Gastroesophageal sphincter (tissue), 4 donors: ENCODE results near the gene ADAD2. TPM values are rescaled to one million over a fixed set of nuclear protein-coding genes. Genes with fewer than 3 reads are reported as not detected.

ENCODE experiments used
- ATAC-seq: fragments of 150-250 bp; one replicate; pipeline ENCODE4 v1.9.1; 2016; ENCODE audit warnings: mild to moderate bottlenecking, moderate library complexity
- H3K27ac ChIP-seq, 4 donors: fragments of 200-600 bp; sonication (generic) in 3 of 4; 1 replicate in 3 of 4; 2 replicates in 1 of 4; pipeline ENCODE4 v1.5.1; 2016 to 2019
- H3K27me3 ChIP-seq: fragments of 200-600 bp; sonication (generic); one replicate; pipeline ENCODE4 v1.5.1; 2019
- H3K36me3 ChIP-seq, 2 donors: fragments of 200-600 bp; sonication (generic); one replicate each; pipeline ENCODE4 v1.5.1; 2019; ENCODE audit warnings: control low read depth in 1 of 2
- H3K4me1 ChIP-seq, 3 donors: fragments of 200-600 bp; sonication (generic); 1 replicate in 2 of 3; 2 replicates in 1 of 3; pipeline ENCODE4 v1.5.1; 2016 to 2019; ENCODE audit warnings: control low read depth in 2 of 3
- H3K4me3 ChIP-seq, 2 donors: fragments of 200-600 bp; sonication (generic); one replicate each; pipeline ENCODE4 v1.5.1; 2019; ENCODE audit warnings: mild to moderate bottlenecking in 1 of 2, moderate library complexity in 1 of 2
- H3K9me3 ChIP-seq, 3 donors: fragments of 200-600 bp; sonication (generic); one replicate each; pipeline ENCODE4 v1.5.1; 2017 to 2019; ENCODE audit warnings: control low read depth in 2 of 3
- EP300 ChIP-seq: sonication (generic); formaldehyde crosslinking; IDR thresholded peaks from one replicate; pipeline ENCODE4 v1.6.1; 2017; ENCODE audit warnings: antibody characterized with exemption, mild to moderate bottlenecking
- POLR2A ChIP-seq, 2 donors: fragments of 450-650 bp; IDR thresholded peaks; one replicate each; pipeline ENCODE4 v1.6.1; 2017; ENCODE audit warnings: antibody characterized with exemption in 2 of 2, mild to moderate bottlenecking in 2 of 2, moderate library complexity in 1 of 2
- POLR2AphosphoS5 ChIP-seq: sonication (generic); formaldehyde crosslinking; IDR thresholded peaks from one replicate; pipeline ENCODE4 v1.6.1; 2017; ENCODE audit warnings: antibody characterized with exemption
- WGBS, 2 donors: methylation state at CpG; one replicate each; pipeline ENCODE4 v1.1.5; 2018; ENCODE audit warnings: low coverage in 1 of 2; 5-methylcytosine and 5-hydroxymethylcytosine counted together
- total RNA-seq, 4 donors: library from RNA; depleted of rRNA; stranded (reverse); fragments of >200 nt; gene quantifications; one replicate each; pipeline ENCODE4 v1.1.0, GENCODE V29; 2016
- TF ChIP-seq, protein P1 (sequence below), 4 experiments: fragments of 200-600 bp in 2 of 4; fragments of 450-650 bp in 2 of 4; sonication (generic) in 1 of 4; IDR thresholded peaks; one replicate each; pipeline ENCODE4 v1.5.1; 2017 to 2019; ENCODE audit warnings: antibody characterized with exemption in 4 of 4, mild to moderate bottlenecking in 2 of 4, moderate library complexity in 2 of 4

ADAD2 gene
- total RNA-seq, 4 donors from 2014 or later: 0.27 to 0.47 (median 0.31) TPM; not detected in 1

DNA sequence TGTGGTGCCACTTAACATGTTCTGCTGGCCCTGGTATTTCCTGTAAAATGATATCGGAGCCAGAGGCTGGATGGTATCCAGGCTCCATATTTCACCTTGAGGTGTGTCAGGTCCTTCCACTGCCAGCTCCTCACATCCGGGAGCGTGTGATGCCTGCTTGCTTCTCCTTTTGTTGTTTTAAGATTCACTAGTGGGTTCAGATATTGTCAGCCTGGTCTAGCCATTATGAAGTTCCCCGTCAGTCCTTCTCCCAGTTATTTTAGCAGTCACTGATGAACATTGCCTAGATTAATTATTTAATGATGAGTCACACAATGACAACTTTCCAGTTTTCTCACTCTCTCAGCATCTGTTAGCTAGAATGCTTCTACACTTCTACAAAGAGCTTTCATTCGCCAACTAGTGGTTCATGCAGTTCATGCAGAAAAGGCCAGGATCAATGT, 34.6 kb upstream of the ADAD2 start:
- WGBS, 2 donors: 47 to 72% methylated on average over 4 to 5 of the region's 5 CpGs
- Histone ChIP-seq H3K27ac (no peak overlapping the region), H3K4me1 (no peaks in the 10 kb centered on the region), H3K4me3 (no peak overlapping the region), H3K36me3 (no peaks in the 10 kb centered on the region), H3K9me3 (no peaks in the 10 kb centered on the region), H3K27me3 (peaks cover 35% of the 10 kb centered on the region)
- no peak for ATAC-seq
- TF ChIP-seq EP300 (no peak), POLR2AphosphoS5 (no peak), POLR2A (IDR thresholded peaks at IDR 0.05) (no peak)
- TF ChIP-seq, protein P1, sequence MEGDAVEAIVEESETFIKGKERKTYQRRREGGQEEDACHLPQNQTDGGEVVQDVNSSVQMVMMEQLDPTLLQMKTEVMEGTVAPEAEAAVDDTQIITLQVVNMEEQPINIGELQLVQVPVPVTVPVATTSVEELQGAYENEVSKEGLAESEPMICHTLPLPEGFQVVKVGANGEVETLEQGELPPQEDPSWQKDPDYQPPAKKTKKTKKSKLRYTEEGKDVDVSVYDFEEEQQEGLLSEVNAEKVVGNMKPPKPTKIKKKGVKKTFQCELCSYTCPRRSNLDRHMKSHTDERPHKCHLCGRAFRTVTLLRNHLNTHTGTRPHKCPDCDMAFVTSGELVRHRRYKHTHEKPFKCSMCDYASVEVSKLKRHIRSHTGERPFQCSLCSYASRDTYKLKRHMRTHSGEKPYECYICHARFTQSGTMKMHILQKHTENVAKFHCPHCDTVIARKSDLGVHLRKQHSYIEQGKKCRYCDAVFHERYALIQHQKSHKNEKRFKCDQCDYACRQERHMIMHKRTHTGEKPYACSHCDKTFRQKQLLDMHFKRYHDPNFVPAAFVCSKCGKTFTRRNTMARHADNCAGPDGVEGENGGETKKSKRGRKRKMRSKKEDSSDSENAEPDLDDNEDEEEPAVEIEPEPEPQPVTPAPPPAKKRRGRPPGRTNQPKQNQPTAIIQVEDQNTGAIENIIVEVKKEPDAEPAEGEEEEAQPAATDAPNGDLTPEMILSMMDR (IDR thresholded peaks at IDR 0.05): no peak

DNA sequence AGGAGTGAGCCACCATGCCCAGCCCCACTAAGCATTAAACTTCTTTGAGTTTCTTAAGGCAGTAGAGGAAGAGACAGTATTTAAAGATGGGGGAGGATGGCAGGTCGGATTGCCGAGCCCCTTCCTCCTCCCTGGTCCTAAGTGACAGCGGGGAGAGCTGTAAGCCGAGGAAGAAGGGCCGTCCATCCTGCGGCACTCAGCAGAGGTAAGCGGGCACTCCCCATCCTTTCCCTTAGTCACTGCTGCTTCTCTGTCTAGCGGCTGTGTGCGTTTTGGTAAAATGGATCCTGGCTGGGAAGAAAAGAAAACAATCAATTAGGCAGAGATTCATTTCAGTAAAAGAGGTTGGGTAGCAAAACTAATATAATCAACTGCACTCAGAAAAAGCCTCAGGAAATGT, 31.9 kb upstream of the ADAD2 start:
- Histone ChIP-seq H3K4me1 (no peaks in the 10 kb centered on the region), H3K27me3 (peaks cover 37% of the 10 kb centered on the region), H3K36me3 (no peaks in the 10 kb centered on the region), H3K9me3 (no peaks in the 10 kb centered on the region), H3K4me3 (no peak overlapping the region), H3K27ac (no peak overlapping the region)
- TF ChIP-seq, protein P1 (IDR thresholded peaks at IDR 0.05): no peak
- TF ChIP-seq EP300 (no peak), POLR2AphosphoS5 (no peak), POLR2A (IDR thresholded peaks at IDR 0.05) (no peak)
- no peak for ATAC-seq
- WGBS, 2 donors: 6 to 26% methylated on average over 7 to 9 of the region's 9 CpGs

DNA sequence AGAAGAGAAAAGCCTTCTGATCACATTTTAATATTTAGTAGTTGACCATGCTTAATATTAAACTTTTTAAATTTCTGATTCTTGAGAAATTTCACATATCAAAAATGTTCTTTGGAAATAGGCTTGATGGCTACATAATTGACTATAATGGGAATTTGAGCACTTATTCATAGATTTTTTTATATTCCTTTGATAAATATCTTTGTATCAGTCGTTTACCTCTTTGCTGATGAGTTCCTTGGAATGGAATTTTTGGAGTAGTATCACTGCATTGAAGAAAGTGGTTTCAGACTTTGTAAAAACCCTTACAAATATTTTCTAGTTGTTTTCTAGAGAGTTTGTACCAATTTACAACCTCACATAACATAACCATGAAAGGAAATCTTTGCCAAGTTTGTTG, 31.2 kb upstream of the ADAD2 start:
- 30 to 40% methylated on average over 1 of the region's 1 CpG for WGBS, 2 donors
- Histone ChIP-seq H3K36me3 (no peaks in the 10 kb centered on the region), H3K4me1 (no peaks in the 10 kb centered on the region), H3K4me3 (no peak overlapping the region), H3K27me3 (peaks cover 37% of the 10 kb centered on the region), H3K9me3 (no peaks in the 10 kb centered on the region), H3K27ac (no peak overlapping the region)
- no peak for ATAC-seq
- TF ChIP-seq POLR2A (IDR thresholded peaks at IDR 0.05) (no peak), POLR2AphosphoS5 (no peak), EP300 (no peak)
- TF ChIP-seq, protein P1 (IDR thresholded peaks at IDR 0.05): no peak

DNA sequence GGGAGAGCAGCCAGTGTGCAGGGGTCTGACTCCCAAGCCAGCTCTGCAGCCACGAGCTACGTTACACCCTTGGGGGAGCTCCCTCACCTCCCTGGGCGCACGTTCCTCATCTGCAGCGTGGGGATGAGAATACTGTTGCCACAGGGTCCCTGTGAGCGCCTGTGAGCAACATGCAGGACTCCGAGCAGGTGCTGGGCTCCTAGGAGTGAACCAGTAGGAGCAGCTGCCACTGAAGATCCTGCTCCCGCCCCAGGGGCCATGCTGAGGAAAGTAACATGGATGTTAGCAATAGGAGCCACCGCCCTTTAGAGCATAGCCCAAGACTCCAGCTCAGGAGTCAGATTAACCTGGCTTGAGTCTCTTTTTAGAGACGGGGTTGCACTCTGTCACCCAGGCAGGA, 29.9 kb upstream of the ADAD2 start:
- Histone ChIP-seq H3K27ac (no peak overlapping the region), H3K9me3 (no peaks in the 10 kb centered on the region), H3K27me3 (peaks cover 38% of the 10 kb centered on the region), H3K4me1 (no peaks in the 10 kb centered on the region), H3K36me3 (no peaks in the 10 kb centered on the region), H3K4me3 (no peak overlapping the region)
- no CpG with 5 or more reads among the region's 10 CpGs for WGBS, 2 donors
- ATAC-seq: no peak
- no peak for TF ChIP-seq POLR2AphosphoS5
- TF ChIP-seq, protein P1 (IDR thresholded peaks at IDR 0.05): no peak
- TF ChIP-seq POLR2A (IDR thresholded peaks at IDR 0.05): no peak
- no peak for TF ChIP-seq EP300

DNA sequence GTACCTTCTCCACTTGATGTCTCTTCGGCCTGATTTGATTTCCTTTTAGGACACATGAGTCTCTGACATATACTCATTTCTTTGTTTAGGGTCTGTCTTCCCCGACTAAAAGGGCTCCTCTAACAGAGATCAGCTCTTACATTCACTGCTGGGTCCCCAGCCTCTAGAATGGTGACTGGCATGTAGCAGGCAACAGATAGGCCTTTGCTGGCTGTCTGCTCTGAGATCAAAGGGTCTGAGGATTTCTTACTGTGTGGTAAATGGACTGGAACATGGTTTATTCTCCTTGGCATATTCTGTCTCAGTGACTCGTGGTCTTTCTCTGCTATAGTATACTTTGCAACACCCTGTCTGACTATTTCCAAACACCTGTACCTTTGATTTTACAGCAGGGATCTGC, 29.2 kb upstream of the ADAD2 start:
- no peak overlapping the region for H3K27ac ChIP-seq
- no peak overlapping the region for H3K4me3 ChIP-seq
- TF ChIP-seq, protein P1 (IDR thresholded peaks at IDR 0.05): no peak
- no peak for TF ChIP-seq EP300
- TF ChIP-seq POLR2A (IDR thresholded peaks at IDR 0.05): no peak
- no peak for TF ChIP-seq POLR2AphosphoS5
- H3K36me3 ChIP-seq: no peaks in the 10 kb centered on the region
- H3K9me3 ChIP-seq: no peaks in the 10 kb centered on the region
- H3K27me3 ChIP-seq: peaks cover 46% of the 10 kb centered on the region
- 37 to 64% methylated on average over 2 to 3 of the region's 3 CpGs for WGBS, 2 donors
- no peak for ATAC-seq
- H3K4me1 ChIP-seq: no peaks in the 10 kb centered on the region
